T1000 (cell line): ENCODE data around the gene HOXD11.

Experiments
- DNase-seq: peaks from one replicate; lab custom pipeline; 2025; ENCODE audit warnings: mixed read lengths; lab: John Stamatoyannopoulos, UW

Gene HOXD11

GRCh38 chr2:176093145-176093897 is 13.8 kb upstream of the HOXD11 start:
- DNase-seq: no peak

- DNase-seq: no peak
Measured at GRCh38 chr2:176093898-176094249, 13.2 kb upstream of the HOXD11 start.

- DNase-seq: no peak
Measured at GRCh38 chr2:176094349-176094748, 12.7 kb upstream of the HOXD11 start.

- no peak for DNase-seq
Measured at GRCh38 chr2:176095421-176095820, 11.7 kb upstream of the HOXD11 start.

- DNase-seq: no peak
Measured at GRCh38 chr2:176096243-176096985, 10.7 kb upstream of the HOXD11 start.

- DNase-seq: peak; percentile 57
Measured at GRCh38 chr2:176096986-176097819, 9.9 kb upstream of the HOXD11 start.

- DNase-seq: no peak
Measured at GRCh38 chr2:176097820-176098365, 9.2 kb upstream of the HOXD11 start.

GRCh38 chr2:176098366-176099158 is 8.5 kb upstream of the HOXD11 start:
- DNase-seq: no peak

- DNase-seq: no peak
Measured at GRCh38 chr2:176099159-176099727, 7.8 kb upstream of the HOXD11 start.

- DNase-seq: no peak
Measured at GRCh38 chr2:176099728-176100546, 7.1 kb upstream of the HOXD11 start, which contains the start of gene HOXD12. Gene HOXD12, plus strand, starts transcription at chr2:176099795. Its CDS starts 7 bp downstream, at chr2:176099802.

- no peak for DNase-seq
Measured at GRCh38 chr2:176100547-176101140, 6.4 kb upstream of the HOXD11 start.

GRCh38 chr2:176101216-176101830 is 5.8 kb upstream of the HOXD11 start:
- DNase-seq: no peak

- DNase-seq: no peak
Measured at GRCh38 chr2:176101842-176102241, 5.2 kb upstream of the HOXD11 start.

- no peak for DNase-seq
Measured at GRCh38 chr2:176102309-176102866, 4.7 kb upstream of the HOXD11 start.

GRCh38 chr2:176103194-176103593 is 3.9 kb upstream of the HOXD11 start:
- DNase-seq: no peak

GRCh38 chr2:176103742-176104315 is 3.3 kb upstream of the HOXD11 start:
- no peak for DNase-seq

GRCh38 chr2:176104316-176105077 is 2.6 kb upstream of the HOXD11 start:
- DNase-seq: no peak
